Stimulated activated CD8-positive, alpha-beta memory T cell treated with anti-CD3 and anti-CD28 coated beads, Interleukin-2, amount 100 ng/mL, for 1 hour (primary cell): Measurements from ENCODE around the gene CD300H.

Source experiments
- DNase-seq, 2 donors: peaks; one replicate each; pipeline ENCODE4 v3.0.0-alpha.2; 2020; ENCODE audit warnings: low read depth in 2 of 2

CD300H gene

DNA sequence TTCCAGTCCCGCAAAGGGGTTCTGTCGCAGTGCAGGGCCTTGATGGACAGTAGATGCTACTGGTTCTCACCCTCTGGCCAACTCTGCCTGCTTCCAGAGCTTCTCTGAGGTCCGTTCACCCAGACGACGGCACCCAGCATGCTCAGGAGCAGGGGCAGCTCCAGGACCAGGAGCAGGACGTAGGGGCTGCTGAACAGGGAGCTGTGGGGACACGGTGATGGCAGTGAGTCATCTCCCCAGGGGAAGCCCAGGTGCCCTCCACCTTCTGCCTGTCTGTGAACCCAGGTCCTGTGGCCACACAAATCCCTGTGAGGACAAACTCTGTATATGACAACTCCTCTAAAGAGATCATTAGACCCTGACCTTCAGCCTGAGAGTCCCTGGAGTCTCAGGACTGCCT, 18.0 kb downstream of the CD300H start:
- no peak for DNase-seq

DNA sequence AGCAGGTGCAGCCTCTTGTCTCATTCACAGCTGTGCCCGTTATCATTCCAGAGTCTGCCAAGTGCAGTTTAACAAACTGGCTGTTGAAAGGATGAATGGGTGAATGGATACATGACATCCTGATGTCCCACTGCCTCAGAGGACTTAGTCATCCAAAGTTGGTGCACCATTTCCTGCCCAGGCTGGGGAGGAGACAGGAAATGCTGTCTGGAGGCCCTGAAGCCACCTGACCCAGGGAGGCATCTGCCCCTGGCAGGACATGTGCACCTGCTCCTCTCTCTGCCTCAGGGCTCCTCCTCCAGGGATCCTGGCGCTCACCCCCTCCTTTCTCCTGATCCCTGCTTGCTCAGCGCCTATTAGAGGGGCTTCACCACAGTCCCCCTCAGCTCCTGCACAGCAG, 19.6 kb downstream of the CD300H start:
- no peak for DNase-seq

DNA sequence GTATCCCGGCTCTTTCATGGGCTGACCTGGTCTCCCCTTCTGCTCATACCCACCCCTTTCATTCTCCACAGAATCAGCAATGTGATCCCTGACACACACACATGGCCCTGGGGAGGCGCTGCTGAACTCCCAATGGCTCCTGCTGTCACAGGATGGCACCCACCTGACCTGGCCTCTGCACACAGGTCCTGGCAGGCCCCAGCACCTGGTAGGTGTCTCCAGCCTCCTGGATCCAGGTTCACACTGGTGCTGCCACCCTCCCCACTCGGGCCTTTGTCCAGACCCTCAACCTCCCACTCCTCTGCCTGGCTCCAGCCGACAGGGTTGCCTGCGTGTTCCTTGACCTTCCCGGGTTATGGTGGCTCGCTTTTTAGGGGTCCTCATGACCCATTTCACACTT, 20.0 kb downstream of the CD300H start:
- DNase-seq: no peak

DNA sequence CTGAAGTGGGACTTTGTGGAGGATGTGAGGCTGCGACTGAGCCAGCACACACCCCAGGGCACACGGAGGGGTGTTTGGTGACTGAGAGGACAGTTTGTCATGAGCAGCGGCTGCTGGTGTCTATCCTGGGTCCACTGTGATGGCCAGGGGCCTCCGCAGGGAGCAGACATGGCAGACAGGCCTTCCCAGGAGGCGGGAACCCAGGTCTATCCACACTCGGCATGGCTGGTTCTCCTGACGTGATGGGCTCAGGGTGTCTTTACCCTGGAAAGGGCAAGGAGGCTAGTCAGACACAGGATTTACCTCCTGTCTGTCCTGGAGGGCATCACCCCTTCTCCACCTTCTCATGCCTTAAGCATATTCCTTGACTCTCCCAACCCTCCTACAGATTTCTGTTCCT, 20.7 kb downstream of the CD300H start:
- no peak for DNase-seq

GRCh38 chr17:74545843-74546230, 21.5 kb downstream of the CD300H start, which contains the start of gene CD300C:
Gene CD300C (minus strand): TSS chr17:74546115. CDS start chr17:74545782, 333 bp downstream.
- DNase-seq: no peak

DNA sequence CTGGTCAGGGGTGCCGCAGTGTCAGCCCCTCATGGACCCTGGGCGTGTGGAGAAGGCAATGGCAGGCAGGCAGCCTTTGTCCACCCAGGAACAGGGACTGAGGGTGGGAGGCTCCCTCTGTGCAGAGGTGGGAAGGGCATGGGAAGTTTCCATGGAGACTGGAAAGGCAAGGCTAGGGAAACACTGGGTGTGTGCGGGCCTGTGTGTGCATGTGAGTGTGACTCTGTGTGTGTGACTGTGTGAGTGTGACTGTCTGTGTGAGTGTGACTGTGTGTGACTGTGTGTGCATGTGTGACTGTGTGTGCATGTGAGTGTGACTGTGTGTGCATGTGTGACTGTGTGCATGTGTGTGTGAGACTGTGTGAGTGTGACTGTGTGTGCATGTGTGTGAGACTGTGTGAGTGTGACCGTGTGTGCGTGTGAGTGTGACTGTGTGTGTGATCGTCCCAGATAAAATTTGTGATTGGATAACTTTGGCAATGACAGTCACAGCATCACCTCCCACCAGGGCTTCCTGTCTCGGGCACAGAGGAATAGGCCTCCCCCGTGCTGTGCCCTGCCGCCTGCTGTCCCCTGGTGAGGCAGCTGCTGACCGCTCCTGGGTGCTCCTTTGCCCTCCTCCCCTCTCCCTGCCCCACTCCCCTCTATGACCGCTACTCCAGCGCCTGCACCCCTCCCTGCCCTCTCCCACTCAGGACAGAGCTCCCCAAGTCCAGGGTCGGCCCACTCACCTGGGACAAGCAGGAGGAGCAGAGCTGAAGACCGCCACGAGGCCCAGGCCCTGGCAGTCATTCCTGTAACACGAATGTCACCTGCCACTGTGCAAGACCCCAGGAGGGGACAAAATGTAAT, 22.1 kb downstream of the CD300H start:
- no peak for DNase-seq

DNA sequence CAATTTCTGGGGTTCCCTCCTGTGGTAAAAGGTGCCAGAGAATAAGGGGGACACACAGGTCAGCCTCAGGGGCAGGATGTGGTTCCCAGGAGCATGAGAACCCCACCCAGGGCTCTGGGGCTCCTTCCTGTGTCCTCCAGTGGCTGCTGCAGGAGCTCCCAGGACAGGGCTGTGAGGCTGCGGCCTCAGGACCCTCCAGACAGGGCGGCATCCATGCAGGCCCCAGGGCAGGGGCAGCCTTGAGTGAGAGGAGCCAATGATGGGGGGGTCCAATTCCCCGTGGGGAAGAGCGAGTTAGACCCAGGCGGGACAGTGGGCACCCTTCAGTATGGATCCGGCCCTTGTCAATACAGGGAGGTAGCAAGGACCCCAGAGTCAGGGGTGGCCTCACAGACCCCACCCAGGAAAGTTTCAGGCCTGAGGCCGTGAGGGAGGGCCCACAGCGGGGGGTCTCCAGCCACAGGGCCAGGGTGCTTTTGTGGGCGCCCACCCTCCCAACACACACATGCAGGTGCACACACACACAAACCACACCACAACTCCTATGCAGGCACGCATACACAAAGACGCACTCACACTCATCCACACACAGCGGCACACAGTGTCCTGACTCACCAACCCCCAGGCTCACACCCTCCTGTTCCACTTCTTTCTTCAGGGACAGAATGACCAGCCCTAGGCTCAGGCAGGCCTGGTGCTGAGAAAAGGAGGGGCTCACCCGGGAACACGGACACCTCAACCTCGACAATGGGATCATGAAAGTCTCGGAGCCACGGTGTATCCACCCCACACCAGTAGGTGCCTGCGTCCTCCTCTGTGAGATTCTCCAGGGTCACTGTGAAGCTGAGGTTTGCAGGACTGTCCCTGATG, 23.2 kb downstream of the CD300H start:
- DNase-seq: no peak

GRCh38 chr17:74543406-74543805, 23.9 kb downstream of the CD300H start:
- no peak for DNase-seq

DNA sequence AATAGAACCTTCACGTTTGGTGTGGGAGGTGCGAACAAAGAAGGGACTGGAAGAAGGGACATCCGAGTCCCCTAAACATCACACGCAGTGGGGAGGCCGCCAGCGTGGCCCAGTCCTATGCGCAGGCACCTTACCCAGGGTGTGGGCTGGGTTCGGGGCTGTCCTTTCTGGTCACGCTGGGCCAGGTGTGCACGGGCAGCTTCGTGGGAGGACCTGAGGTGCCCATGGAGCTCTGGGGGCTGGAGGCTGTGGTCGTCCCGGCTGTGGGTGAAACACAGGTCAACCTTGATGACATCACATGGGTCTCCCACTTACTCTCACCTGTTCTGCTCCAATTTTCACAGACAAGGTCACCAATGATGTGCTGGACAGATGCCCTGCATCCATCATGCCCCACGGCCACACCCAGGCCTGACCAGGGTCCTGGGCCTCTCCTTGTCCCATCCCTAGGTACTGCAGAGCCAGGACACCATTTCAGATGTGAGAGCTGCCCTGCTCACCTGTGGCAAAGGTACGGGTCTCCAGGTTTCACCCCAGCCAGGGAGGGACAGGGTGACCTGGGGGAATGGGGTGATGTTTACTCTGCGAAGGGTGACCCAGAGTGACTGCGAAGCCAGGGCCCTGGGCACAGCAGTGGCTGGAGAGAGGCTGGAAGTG, 24.5 kb downstream of the CD300H start:
- no peak for DNase-seq

GRCh38 chr17:74542166-74542565, 25.1 kb downstream of the CD300H start:
- DNase-seq: no peak

GRCh38 chr17:74541176-74542111, 25.9 kb downstream of the CD300H start:
- no peak for DNase-seq

DNA sequence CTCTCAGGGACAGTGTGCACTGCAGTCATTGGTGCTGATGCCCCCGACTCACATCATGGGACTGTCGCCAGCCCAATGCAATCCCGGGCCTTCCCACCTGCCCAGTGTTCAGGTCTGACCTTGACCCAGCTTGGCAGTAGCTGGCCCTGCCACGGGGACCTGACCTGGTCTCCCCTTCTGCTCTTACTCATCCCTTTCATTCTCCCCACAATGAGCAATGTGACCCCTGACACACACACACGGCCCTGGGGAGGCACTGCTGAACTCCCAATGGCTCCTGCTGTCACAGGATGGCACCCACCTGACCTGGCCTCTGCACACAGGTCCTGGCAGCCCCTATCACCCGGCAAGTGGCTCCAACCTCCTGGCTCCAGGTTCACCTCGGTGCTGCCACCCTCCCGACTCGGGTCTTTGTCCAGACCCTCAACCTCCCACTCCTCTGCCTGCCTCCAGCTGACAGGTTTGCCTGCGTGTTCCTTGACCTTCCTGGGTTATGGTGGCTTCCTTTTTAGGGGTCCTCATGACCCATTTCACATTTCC, 28.0 kb downstream of the CD300H start:
- DNase-seq: no peak

DNA sequence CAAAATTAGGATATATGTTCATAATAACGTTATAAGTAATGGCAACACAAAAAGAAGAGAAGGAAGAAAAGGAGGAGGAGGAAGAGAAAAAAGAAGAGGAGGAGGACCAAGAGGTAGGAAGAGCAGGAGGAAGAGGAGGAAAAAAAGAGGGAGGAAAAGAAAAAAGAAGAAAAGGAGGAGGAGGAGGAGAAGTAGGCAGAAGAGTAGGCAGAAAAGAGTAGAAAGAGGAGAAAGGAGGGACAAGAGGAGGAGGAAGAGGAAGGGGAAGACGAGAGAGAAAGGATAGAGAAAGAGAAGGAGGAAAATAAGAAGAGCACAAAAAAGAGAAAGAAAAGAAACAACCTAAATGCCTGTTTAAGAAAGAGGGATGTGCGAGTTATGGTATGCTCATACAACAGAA, 30.4 kb downstream of the CD300H start:
- DNase-seq: no peak

DNA sequence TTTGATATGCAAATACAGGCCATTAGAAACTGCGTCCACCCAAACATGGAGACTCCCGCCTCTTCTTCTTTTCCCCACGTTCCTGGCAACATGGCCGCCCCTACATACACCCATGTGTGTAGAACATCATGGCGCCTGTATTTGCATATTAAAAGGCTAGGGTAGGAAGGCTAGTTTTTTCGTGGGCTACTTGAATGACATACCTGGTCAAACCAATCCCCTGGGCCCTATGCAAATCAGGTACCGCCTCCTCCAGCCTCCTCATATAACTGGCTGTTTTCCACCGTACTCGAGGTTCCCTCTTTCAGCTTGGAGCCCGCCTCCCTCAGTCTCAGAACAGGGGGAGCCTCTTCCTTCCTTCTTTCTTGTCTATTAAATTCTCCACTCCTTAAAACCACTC, 35.2 kb downstream of the CD300H start:
- no peak for DNase-seq

GRCh38 chr17:74531231-74531761, 36.0 kb downstream of the CD300H start, which contains the start of gene CD300LB:
Gene CD300LB (minus strand): TSS chr17:74531475. CDS start chr17:74531350, 125 bp downstream.
- DNase-seq: no peak

- DNase-seq: no peak
These were observed 36.5 kb downstream of the CD300H start for GRCh38 chr17:74530831-74531150.

GRCh38 chr17:74529243-74529642, 38.1 kb downstream of the CD300H start:
- no peak for DNase-seq

DNA sequence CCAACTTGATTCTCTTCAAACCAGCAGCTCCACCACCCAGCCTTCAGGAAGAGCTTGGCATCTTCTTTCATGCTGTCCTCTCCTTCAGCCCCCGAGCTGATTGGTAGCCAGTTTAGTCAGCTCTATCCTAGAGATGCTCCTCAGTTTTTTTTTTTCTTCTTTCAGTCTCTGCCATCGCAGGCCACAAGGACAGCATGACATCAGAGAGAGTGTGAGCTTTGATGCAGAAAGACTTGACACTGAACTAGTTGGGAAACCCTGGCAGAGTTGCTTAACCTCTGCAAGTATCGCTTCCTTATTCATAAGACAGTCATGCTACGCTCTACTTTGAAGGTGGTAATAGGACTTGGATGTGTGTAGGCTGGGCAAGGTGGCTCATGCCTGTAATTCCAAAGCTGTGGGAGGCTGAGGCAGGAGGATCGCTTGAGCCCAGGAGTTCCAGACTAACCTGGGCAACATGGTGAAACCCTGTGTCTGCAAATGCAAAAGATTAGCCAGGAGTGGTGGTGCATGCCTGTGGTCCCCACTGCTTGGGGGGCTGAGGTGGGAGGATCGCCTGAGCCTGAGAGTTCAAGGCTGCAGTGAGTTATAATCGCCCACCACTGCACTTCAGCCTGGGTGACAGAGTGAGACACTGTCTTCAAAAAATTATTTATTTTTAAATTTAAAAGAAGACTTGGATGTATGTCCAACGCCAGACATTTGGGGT, 38.7 kb downstream of the CD300H start:
- DNase-seq: no peak

GRCh38 chr17:74527756-74528155, 39.6 kb downstream of the CD300H start:
- DNase-seq: no peak

DNA sequence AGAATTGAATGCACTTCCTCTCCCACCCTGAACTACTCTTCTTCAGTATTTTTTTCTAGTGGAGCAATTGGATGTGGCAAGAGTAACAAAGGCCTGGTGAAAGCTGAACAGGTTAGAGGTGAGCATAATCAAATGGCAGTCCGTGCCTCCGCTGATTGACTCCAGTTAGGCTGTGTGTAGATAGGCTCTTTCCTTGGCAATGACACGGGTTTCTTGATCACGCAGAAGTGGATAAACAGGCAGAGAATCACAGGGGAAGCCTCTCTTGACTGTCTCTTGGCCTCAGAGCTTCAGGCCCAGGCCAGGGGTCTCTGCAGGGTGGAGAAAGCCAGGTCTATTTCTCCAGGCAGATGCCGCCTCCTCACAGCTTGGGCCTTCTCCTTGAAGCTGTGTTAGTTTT, 40.2 kb downstream of the CD300H start:
- DNase-seq: no peak
